ENCODE measurements around the gene KRTAP1-3. TPM values are rescaled to one million over a fixed set of nuclear protein-coding genes. Genes with fewer than 3 reads are reported as not detected.
"Not testable (repeated sequence)": the region's sequence is repeated elsewhere in the genome, so short reads cannot be mapped to it uniquely, and the experiment has no call there.

The KRTAP1-3 gene
- total RNA-seq, 2 donors from 2014 or later = not detected

GRCh38 chr17:41060052-41060604 lies 25.5 kb upstream of the KRTAP1-3 start, which contains the start of gene KRTAP2-3:
Gene KRTAP2-3, minus strand, starts transcription at chr17:41060114. Its CDS starts 64 bp downstream, at chr17:41060050.
- H3K4me1 Mint-ChIP-seq = no peaks in the 10 kb centered on the region
- H3K9me3 Mint-ChIP-seq = no peaks in the 10 kb centered on the region
- H3K36me3 Mint-ChIP-seq (ENCODE audit: low read depth) = no peaks in the 10 kb centered on the region
- peaks cover 44% of the 10 kb centered on the region for H3K27me3 Mint-ChIP-seq
- no peak within 1 kb of the TSS for H3K4me3 Mint-ChIP-seq
- no peak within 1 kb of the TSS for H3K27ac Mint-ChIP-seq
- no peak for ATAC-seq (replicated peaks)

GRCh38 chr17:41059276-41060051 lies 24.8 kb upstream of the KRTAP1-3 start:
- H3K4me1 Mint-ChIP-seq; H3K4me3 Mint-ChIP-seq; H3K36me3 Mint-ChIP-seq (ENCODE audit: low read depth); H3K27ac Mint-ChIP-seq; H3K9me3 Mint-ChIP-seq; ATAC-seq (replicated peaks): not testable (repeated sequence)
- peaks cover 44% of the 10 kb centered on the region for H3K27me3 Mint-ChIP-seq

- Mint-ChIP-seq H3K36me3 (ENCODE audit: low read depth) (no peaks in the 10 kb centered on the region), H3K27me3 (peaks cover 43% of the 10 kb centered on the region), H3K4me1 (no peaks in the 10 kb centered on the region), H3K9me3 (no peaks in the 10 kb centered on the region), H3K4me3 (no peak overlapping the region), H3K27ac (no peak overlapping the region)
- ATAC-seq (replicated peaks) = no peak
These were observed 24.1 kb upstream of the KRTAP1-3 start for GRCh38 chr17:41058741-41059140.

- ATAC-seq (replicated peaks) = no peak
- no peaks in the 10 kb centered on the region for H3K4me1 Mint-ChIP-seq
- peaks cover 40% of the 10 kb centered on the region for H3K27me3 Mint-ChIP-seq
- H3K27ac Mint-ChIP-seq = no peak overlapping the region
- no peaks in the 10 kb centered on the region for H3K36me3 Mint-ChIP-seq (ENCODE audit: low read depth)
- no peaks in the 10 kb centered on the region for H3K9me3 Mint-ChIP-seq
- no peak overlapping the region for H3K4me3 Mint-ChIP-seq
These were observed 22.9 kb upstream of the KRTAP1-3 start for GRCh38 chr17:41057547-41057946.

GRCh38 chr17:41055130-41055529 lies 20.5 kb upstream of the KRTAP1-3 start, which contains the start of gene KRTAP2-2:
Gene KRTAP2-2, minus strand, starts transcription at chr17:41055230. Its CDS starts 19 bp downstream, at chr17:41055211.
- not testable (repeated sequence) for H3K4me1 Mint-ChIP-seq; H3K36me3 Mint-ChIP-seq (ENCODE audit: low read depth); H3K4me3 Mint-ChIP-seq; H3K9me3 Mint-ChIP-seq; ATAC-seq (replicated peaks); H3K27ac Mint-ChIP-seq
- H3K27me3 Mint-ChIP-seq = peaks cover 28% of the 10 kb centered on the region

GRCh38 chr17:41054556-41054955 lies 19.9 kb upstream of the KRTAP1-3 start:
- H3K4me1 Mint-ChIP-seq; H3K36me3 Mint-ChIP-seq (ENCODE audit: low read depth); H3K4me3 Mint-ChIP-seq; H3K27ac Mint-ChIP-seq; H3K9me3 Mint-ChIP-seq; ATAC-seq (replicated peaks): not testable (repeated sequence)
- peaks cover 29% of the 10 kb centered on the region for H3K27me3 Mint-ChIP-seq

GRCh38 chr17:41054025-41054424 lies 19.4 kb upstream of the KRTAP1-3 start:
- no peak for ATAC-seq (replicated peaks)
- Mint-ChIP-seq H3K36me3 (ENCODE audit: low read depth) (no peaks in the 10 kb centered on the region), H3K27me3 (peaks cover 26% of the 10 kb centered on the region), H3K4me3 (no peak overlapping the region), H3K27ac (no peak overlapping the region), H3K4me1 (no peaks in the 10 kb centered on the region), H3K9me3 (no peaks in the 10 kb centered on the region)

GRCh38 chr17:41052566-41052965 lies 17.9 kb upstream of the KRTAP1-3 start:
- H3K36me3 Mint-ChIP-seq (ENCODE audit: low read depth) = no peaks in the 10 kb centered on the region
- H3K9me3 Mint-ChIP-seq = no peaks in the 10 kb centered on the region
- H3K4me3 Mint-ChIP-seq = no peak overlapping the region
- H3K27me3 Mint-ChIP-seq = peaks cover 19% of the 10 kb centered on the region
- no peak for ATAC-seq (replicated peaks)
- no peak overlapping the region for H3K27ac Mint-ChIP-seq
- no peaks in the 10 kb centered on the region for H3K4me1 Mint-ChIP-seq

- no peak overlapping the region for H3K4me3 Mint-ChIP-seq
- H3K36me3 Mint-ChIP-seq (ENCODE audit: low read depth) = no peaks in the 10 kb centered on the region
- no peaks in the 10 kb centered on the region for H3K4me1 Mint-ChIP-seq
- H3K27ac Mint-ChIP-seq = no peak overlapping the region
- H3K27me3 Mint-ChIP-seq = peaks cover 25% of the 10 kb centered on the region
- H3K9me3 Mint-ChIP-seq = no peaks in the 10 kb centered on the region
- no peak for ATAC-seq (replicated peaks)
These were observed 14.4 kb upstream of the KRTAP1-3 start for GRCh38 chr17:41049110-41049509.

GRCh38 chr17:41048441-41048840 lies 13.8 kb upstream of the KRTAP1-3 start:
- H3K36me3 Mint-ChIP-seq (ENCODE audit: low read depth) = no peaks in the 10 kb centered on the region
- peaks cover 2% of the 10 kb centered on the region for H3K9me3 Mint-ChIP-seq
- ATAC-seq (replicated peaks) = no peak
- H3K4me1 Mint-ChIP-seq = no peaks in the 10 kb centered on the region
- H3K27me3 Mint-ChIP-seq = peaks cover 25% of the 10 kb centered on the region
- no peak overlapping the region for H3K27ac Mint-ChIP-seq
- H3K4me3 Mint-ChIP-seq = no peak overlapping the region

- peaks cover 25% of the 10 kb centered on the region for H3K27me3 Mint-ChIP-seq
- H3K36me3 Mint-ChIP-seq (ENCODE audit: low read depth); H3K9me3 Mint-ChIP-seq; H3K27ac Mint-ChIP-seq; ATAC-seq (replicated peaks); H3K4me1 Mint-ChIP-seq; H3K4me3 Mint-ChIP-seq: not testable (repeated sequence)
These were observed 12.2 kb upstream of the KRTAP1-3 start, which contains the start of gene KRTAP2-1 for GRCh38 chr17:41046735-41047465. Gene KRTAP2-1, minus strand, starts transcription at chr17:41047316. Its CDS starts 49 bp downstream, at chr17:41047267.

GRCh38 chr17:41042953-41043352 lies 8.3 kb upstream of the KRTAP1-3 start:
- no peaks in the 10 kb centered on the region for H3K4me1 Mint-ChIP-seq
- H3K4me3 Mint-ChIP-seq = no peak overlapping the region
- H3K27me3 Mint-ChIP-seq = peaks cover 14% of the 10 kb centered on the region
- no peak overlapping the region for H3K27ac Mint-ChIP-seq
- no peak for ATAC-seq (replicated peaks)
- H3K36me3 Mint-ChIP-seq (ENCODE audit: low read depth) = no peaks in the 10 kb centered on the region
- peaks cover 4% of the 10 kb centered on the region for H3K9me3 Mint-ChIP-seq

GRCh38 chr17:41040783-41041571 lies 6.3 kb upstream of the KRTAP1-3 start, which contains the start of gene KRTAP1-1:
Gene KRTAP1-1, minus strand, starts transcription at chr17:41041450. Its CDS starts 53 bp downstream, at chr17:41041397.
- H3K4me3 Mint-ChIP-seq; H3K4me1 Mint-ChIP-seq; H3K36me3 Mint-ChIP-seq (ENCODE audit: low read depth); ATAC-seq (replicated peaks); H3K9me3 Mint-ChIP-seq; H3K27ac Mint-ChIP-seq: not testable (repeated sequence)
- H3K27me3 Mint-ChIP-seq = peaks cover 16% of the 10 kb centered on the region

GRCh38 chr17:41037853-41038350 lies 3.2 kb upstream of the KRTAP1-3 start:
- ATAC-seq (replicated peaks) = no peak
- H3K36me3 Mint-ChIP-seq (ENCODE audit: low read depth) = no peaks in the 10 kb centered on the region

More at GRCh38 chr17:41037853-41038350, 3.2 kb upstream of the KRTAP1-3 start:
- no peak overlapping the region for H3K27ac Mint-ChIP-seq
- H3K4me3 Mint-ChIP-seq = no peak overlapping the region
- no peaks in the 10 kb centered on the region for H3K4me1 Mint-ChIP-seq
- H3K27me3 Mint-ChIP-seq = peaks cover 9% of the 10 kb centered on the region
- H3K9me3 Mint-ChIP-seq = no peaks in the 10 kb centered on the region

Measured in activated T-helper 17 cell treated with anti-CD3 and anti-CD28 coated beads, Interleukin-2, amount 50 U/mL, for 72 hours (primary cell).